HG03095 (cell line): ENCODE measurements around the gene FSTL5.
"Not testable (repeated sequence)": the region's sequence is repeated elsewhere in the genome, so short reads cannot be mapped to it uniquely, and the experiment has no call there.

Source experiments
- ATAC-seq: cut with Tn5 transposase; IDR thresholded peaks from one replicate; pipeline ENCODE4 v1.9.1; 2021; ENCODE audit warnings: moderate library complexity; ENCODE audit not compliant: unreplicated experiment

FSTL5 gene

GRCh38 chr4:162104459-162105124, 59.2 kb downstream of the FSTL5 start:
- ATAC-seq, result no peak

DNA sequence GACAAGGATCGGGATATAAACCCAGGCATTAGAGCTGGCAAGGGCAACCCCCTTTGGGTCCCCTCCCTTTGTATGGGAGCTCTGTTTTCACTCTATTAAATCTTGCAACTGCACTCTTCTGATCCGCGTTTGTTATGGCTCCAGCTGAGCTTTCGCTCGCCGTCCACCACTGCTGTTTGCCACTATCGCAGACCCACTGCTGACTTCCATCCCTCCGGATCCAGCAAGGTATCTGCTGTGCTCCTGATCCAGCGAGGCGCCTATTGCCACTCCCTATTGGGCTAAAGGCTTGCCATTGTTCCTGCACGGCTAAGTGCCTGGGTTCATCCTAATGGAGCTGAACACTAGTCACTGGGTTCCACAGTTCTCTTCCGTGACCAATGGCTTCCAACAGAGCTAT, 59.9 kb downstream of the FSTL5 start:
- not testable (repeated sequence) for ATAC-seq

- no peak for ATAC-seq
Observed at GRCh38 chr4:162102713-162103112, 61.1 kb downstream of the FSTL5 start.

DNA sequence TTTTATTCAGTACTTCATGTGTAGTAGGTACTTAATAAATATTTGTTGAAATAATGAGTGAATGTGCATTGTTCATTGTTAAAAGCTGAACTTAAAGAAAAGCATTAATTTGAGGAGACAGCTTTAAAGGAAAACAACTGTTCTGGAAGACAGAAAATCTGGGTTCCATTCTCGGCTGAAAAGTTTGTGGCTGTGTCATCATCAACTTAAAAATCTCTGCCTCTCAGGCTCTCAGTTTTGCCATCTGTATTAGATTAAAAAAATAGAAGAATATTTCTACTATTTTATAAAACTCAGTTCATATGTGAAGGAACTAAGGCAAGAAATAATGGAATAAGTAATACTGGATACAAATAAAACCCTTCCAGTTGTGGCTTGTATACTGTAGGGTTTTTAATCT, 62.5 kb downstream of the FSTL5 start:
- ATAC-seq, result no peak

DNA sequence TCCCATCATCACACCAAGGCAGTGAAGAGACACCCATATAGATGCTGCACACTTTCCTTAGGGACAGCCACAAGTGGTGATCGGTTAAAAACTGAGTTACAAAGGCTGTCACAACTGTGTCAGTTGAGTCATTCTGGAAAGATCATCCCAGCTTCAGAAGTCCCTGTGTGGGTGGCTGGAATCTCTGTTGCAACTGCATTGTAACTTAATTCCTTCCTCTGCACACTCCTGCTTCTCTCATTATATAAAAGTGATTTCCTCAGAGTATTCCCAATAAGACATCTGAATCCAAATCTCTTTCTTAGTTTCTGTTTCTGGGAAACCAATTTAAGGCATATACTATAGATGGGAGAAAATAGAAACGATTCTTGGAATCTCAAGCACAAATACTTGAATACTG, 88.1 kb downstream of the FSTL5 start:
- ATAC-seq, result no peak

DNA sequence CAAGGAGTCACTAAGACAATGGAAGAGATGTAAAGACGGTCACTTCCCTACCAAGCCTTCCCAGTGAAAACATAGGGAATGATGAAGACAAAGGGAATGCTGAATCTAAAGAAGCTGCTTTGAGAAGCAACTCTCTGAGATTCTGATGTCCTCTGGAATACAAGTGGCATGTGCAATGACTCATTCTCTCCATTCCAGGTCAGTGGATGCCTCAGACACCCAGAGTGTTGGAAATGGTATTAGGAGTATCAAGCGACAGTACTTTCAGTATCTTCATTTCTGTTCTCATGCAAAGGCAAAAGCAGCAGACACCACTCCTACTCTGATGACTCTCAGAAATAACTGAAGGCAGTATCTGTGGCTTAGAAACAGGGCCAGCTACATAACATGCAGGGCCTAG, 102.6 kb downstream of the FSTL5 start:
- no peak for ATAC-seq

- no peak for ATAC-seq
Observed at GRCh38 chr4:162059656-162060055, 104.1 kb downstream of the FSTL5 start.

- no peak for ATAC-seq
Observed at GRCh38 chr4:162056990-162057389, 106.8 kb downstream of the FSTL5 start.

DNA sequence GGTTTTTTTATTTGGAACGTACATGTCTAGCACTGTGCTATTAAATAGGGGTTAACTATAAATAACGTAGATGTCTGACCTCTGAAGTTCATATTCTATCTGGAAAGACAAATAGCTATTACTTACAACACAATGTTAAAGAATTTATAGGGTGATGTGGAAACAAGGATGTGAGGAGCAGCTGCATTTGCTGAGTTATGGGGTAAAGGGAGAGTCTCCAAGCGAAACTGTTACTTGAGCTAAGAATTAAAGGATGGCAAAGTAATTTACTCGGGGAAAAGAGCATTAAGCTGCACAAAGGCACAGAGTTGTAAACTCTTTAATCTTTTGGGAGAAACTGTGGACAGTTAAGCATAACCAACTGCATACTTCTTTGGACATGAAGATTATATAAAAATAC, 117.7 kb downstream of the FSTL5 start:
- no peak for ATAC-seq

DNA sequence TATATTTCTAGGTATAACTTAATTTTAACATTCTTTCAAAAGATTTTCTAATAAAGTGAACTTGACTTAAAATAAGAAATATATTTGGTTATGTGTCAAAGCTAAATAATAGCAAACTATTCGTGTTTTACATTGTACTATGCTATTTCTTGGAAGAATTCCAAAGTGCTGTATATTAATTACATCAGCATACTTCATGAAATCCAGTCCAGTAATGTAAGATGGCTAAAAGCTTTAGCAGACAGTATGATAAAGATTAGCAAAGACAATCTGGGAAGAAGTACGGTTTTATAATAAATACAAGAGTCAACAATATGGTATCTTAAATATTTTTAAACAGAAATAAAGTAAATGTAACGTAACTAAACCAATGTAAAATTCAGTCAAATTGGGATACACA, 125.7 kb downstream of the FSTL5 start:
- no peak for ATAC-seq

GRCh38 chr4:162017863-162018262, 145.9 kb downstream of the FSTL5 start:
- ATAC-seq, result no peak

GRCh38 chr4:162016991-162017390, 146.8 kb downstream of the FSTL5 start:
- no peak for ATAC-seq

DNA sequence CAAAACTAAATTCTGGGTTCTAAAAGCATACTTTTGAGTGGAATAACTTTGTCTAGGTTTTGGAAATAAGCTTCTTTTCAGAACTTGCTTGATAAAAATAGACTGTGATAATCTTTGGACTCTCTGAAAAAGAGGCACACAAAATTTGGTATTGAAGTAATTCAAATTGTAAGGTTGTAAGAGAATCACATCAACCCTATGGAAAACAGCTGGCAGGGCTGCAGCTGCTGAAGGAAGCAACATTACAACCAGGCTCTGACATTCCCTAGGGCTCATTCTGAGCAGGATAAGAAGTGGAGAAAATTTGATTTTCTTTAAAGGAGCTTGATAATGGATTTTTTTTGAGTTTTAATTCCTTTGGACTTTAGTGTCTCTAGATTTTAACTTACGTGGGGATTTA, 147.6 kb downstream of the FSTL5 start:
- no peak for ATAC-seq

DNA sequence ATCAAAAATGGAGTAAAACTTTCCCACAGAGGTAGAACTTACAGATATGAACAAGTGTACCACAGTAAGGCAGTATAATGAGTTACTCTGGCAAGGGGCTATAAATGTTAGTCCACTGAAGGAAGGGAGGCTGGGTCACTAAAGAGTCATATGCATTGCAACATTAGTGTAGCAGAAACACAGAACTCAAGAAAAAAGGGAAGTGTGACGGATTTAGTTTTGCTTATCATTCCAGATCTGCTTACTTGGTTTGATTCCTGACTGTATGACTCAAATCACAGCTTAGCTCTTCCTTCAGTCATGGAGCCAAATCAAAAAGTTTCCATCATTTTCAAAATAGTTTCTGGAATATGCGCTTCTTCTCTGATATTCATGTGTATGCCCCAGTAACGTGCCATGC, 148.7 kb downstream of the FSTL5 start:
- no peak for ATAC-seq

DNA sequence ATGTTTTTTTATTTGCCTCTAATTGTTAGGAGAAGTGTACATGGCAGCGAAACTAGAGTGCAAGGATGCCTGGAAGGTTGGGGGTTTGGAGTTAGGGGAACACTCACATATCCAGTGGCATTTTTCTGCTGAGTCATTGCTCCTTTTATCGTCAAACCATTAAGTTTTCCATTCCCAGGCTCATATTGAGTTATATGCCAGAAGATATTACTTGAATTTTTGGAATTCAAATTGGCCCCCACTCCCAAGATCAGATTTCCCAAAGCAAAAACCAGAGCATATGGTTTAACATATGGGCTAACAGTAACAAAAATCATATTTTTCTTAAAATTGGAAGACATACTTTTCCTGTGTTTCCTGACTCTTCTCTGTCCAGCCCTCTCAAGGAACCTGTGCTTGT, 152.7 kb downstream of the FSTL5 start:
- no peak for ATAC-seq

- ATAC-seq, result no peak
Observed at GRCh38 chr4:162010362-162010761, 153.4 kb downstream of the FSTL5 start.

DNA sequence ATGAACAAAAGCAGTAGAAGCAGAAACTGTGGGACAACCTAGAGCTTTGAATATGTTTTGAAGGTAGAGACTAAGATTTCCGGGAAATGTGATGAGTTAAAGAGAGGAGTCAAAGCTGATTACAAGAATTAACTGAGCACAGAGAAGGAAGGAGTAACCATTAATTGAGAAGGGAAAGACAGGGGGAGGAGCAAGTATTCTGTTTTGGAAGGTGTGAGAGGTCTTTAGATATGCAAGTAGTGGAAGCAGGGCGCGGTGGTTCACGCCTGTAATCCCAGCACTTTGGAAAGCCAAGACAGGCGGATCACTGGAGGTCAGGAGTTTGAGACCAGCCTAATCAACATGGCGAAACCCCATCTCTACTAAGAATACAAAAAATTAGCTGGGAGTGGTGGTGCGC, 171.5 kb downstream of the FSTL5 start:
- ATAC-seq, result no peak

GRCh38 chr4:161991811-161992210, 172.0 kb downstream of the FSTL5 start:
- ATAC-seq, result no peak

DNA sequence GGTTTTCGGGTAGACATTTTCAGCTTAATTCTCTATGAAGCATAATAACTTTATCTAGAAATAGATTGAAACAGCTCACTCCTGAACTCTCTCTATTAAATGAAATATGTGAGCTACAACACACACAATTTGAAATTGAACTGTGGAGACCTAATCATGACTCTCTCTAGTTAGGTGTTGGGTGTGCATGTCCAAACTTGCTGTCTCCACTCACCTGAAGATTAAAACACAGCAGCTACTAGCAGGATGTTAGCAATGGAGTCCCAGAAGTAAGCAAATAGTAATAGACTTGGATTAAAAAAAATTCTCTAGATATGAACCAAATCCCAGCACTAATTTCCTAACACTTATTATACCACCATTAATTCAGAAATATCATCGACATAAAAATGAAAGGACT, 173.1 kb downstream of the FSTL5 start:
- ATAC-seq, result no peak

- ATAC-seq, result no peak
Observed at GRCh38 chr4:161988946-161989345, 174.9 kb downstream of the FSTL5 start.

DNA sequence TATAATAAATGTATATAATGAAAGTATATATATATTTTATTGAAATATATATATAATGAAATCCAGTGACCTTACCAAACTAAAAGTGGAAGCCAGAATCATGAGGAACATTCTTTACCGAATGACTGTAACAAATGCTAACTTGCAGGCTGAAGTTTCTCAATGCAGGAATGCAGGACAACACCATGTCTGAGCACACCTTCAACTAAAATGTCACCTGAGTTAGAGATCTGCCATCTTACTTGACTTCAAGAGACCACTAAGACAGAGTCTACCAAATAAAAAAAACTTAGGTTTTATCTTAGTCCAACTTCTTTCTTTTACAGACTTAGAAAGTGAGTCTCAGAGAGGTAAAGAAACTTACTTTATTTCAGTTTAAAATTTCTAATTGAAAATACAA, 176.2 kb downstream of the FSTL5 start:
- no peak for ATAC-seq

DNA sequence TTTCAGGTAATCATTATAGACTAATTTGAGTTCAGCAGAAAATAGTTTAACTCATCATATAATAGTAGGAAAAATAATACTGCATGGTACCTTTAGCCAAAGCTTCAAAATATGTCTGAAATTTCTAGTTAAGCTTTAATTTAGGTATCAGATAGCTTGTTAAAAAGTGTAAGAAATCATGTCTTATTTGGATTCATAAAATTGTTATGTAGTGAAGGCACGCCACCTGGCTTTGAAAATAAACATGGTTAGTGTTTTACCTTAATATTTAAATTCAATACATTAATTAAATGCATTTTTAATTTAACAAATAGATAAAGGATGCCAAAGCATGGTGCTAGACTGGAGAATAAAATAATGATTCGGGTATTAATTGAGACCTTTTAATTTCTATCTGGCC, 211.4 kb downstream of the FSTL5 start:
- no peak for ATAC-seq

- no peak for ATAC-seq
Observed at GRCh38 chr4:161949946-161950725, 213.7 kb downstream of the FSTL5 start.
